ENCODE measurements around the gene NFKBIB.
"Not testable (repeated sequence)": the region's sequence is repeated elsewhere in the genome, so short reads cannot be mapped to it uniquely, and the experiment has no call there.

Gene NFKBIB

DNA sequence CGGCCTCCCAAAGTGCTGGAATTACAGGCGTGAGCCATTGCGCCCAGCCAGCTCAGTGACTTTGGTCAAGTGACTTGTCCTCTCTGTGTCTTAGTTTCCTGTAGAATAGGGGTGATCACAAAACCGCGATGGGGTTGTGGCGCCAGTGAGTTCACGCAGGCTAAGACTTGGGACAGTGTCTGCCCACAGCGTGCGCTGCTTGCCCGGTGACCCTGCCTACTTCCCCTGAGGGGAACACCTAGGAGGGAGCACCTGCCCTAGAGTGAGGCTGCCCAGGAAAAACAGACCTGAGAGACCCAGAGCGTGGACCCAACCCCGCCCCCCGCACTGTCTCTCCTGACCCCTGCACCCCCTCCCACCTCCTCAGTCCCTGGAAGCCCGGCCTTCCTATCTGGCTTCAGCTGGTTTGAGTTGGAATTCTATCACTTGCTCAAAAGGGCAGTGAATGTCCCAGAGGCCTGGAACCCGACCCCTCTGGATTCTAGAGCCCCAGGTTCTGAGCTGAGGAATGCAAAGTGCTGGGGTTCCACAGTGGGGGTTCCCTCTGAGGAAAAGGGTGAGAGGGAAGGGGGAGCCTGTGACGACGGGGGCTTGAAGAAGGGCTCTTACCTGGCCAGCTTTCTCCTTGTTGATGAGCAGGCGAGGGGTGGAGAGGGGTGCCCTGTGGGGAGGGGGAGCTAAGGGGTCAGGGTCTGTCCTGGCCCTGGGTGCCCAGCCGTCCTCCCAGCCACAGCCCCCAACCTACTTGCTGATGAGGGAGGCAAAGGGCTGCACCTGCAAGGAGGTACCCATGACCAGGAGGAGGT lies 19.5 kb upstream of the NFKBIB start:
- Histone ChIP-seq H3K4me1 (ENCODE audit: control insufficient read depth in 1 of 2, insufficient read depth in 1 of 2, low read depth in 1 of 2, low read length in 1 of 2) (peaks cover 22 to 25% of the 10 kb centered on the region in 2 experiments), H3K36me3 (peaks cover 35% of the 10 kb centered on the region), H3K9me3 (no peaks in the 10 kb centered on the region), H3K4me3 (ENCODE audit: low read depth in 1 of 2, low read length in 1 of 2) (no peak overlapping the region), H3K27me3 (no peaks in the 10 kb centered on the region), H3K27ac (no peak overlapping the region)
- TF ChIP-seq, protein P1, sequence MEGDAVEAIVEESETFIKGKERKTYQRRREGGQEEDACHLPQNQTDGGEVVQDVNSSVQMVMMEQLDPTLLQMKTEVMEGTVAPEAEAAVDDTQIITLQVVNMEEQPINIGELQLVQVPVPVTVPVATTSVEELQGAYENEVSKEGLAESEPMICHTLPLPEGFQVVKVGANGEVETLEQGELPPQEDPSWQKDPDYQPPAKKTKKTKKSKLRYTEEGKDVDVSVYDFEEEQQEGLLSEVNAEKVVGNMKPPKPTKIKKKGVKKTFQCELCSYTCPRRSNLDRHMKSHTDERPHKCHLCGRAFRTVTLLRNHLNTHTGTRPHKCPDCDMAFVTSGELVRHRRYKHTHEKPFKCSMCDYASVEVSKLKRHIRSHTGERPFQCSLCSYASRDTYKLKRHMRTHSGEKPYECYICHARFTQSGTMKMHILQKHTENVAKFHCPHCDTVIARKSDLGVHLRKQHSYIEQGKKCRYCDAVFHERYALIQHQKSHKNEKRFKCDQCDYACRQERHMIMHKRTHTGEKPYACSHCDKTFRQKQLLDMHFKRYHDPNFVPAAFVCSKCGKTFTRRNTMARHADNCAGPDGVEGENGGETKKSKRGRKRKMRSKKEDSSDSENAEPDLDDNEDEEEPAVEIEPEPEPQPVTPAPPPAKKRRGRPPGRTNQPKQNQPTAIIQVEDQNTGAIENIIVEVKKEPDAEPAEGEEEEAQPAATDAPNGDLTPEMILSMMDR (IDR thresholded peaks at IDR 0.05) = no peak

DNA sequence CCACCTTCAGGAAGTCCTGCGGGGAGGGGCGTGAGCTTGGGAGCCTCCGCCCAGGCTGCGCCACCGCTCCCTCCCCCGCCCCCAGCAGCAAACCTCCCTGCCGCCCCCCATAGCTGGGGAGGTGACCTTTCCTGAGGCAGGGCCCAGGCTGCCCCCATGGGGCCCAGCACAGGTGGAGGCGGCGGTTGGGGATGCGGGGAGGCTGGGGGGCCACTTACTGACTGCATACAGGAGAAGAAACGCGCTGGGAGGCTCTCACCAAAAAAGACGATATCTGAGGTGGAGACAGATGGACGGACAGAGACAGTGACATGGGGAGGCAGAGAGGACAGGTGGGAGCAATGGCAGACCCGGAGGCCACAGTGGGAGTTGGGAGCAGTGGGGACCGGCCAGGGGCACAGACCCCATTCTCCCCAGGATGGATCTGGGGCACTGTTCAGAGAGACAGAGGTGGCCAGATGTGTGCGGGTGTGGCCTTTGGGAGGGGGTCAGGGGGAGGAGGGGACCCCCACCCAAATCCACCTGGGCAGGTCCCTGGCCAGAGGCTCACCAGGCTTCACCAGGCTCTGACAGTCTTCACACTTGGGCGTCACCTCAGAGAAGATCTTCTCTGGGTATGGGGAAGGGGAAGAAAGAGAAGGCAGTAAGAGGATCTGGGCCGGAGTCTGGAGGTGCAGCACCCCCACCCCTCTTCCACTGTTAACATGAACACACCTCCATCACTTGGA lies 18.7 kb upstream of the NFKBIB start:
- Histone ChIP-seq H3K27me3 (no peaks in the 10 kb centered on the region), H3K27ac (no peak overlapping the region), H3K4me1 (ENCODE audit: control insufficient read depth in 1 of 2, insufficient read depth in 1 of 2, low read depth in 1 of 2, low read length in 1 of 2) (peaks cover 22 to 25% of the 10 kb centered on the region in 2 experiments), H3K4me3 (ENCODE audit: low read depth in 1 of 2, low read length in 1 of 2) (no peak overlapping the region), H3K36me3 (peaks cover 38% of the 10 kb centered on the region), H3K9me3 (no peaks in the 10 kb centered on the region)
- TF ChIP-seq, protein P1 (IDR thresholded peaks at IDR 0.05) = no peak

- Histone ChIP-seq H3K36me3 (peaks cover 48% of the 10 kb centered on the region), H3K27me3 (no peaks in the 10 kb centered on the region), H3K9me3 (no peaks in the 10 kb centered on the region), H3K4me1 (ENCODE audit: control insufficient read depth in 1 of 2, insufficient read depth in 1 of 2, low read depth in 1 of 2, low read length in 1 of 2) (peaks cover 7 to 8% of the 10 kb centered on the region in 2 experiments), H3K4me3 (ENCODE audit: low read depth in 1 of 2, low read length in 1 of 2) (no peak overlapping the region), H3K27ac (no peak overlapping the region)
- TF ChIP-seq, protein P1 (IDR thresholded peaks at IDR 0.05) = no peak
Observed at GRCh38 chr19:38883286-38883685, 16.5 kb upstream of the NFKBIB start.

GRCh38 chr19:38884691-38885090 lies 15.1 kb upstream of the NFKBIB start:
- H3K27ac ChIP-seq; H3K4me3 ChIP-seq (ENCODE audit: low read depth in 1 of 2, low read length in 1 of 2); H3K4me1 ChIP-seq (ENCODE audit: control insufficient read depth in 1 of 2, insufficient read depth in 1 of 2, low read depth in 1 of 2, low read length in 1 of 2); H3K27me3 ChIP-seq; H3K9me3 ChIP-seq: not testable (repeated sequence)
- H3K36me3 ChIP-seq = peaks cover 62% of the 10 kb centered on the region

DNA sequence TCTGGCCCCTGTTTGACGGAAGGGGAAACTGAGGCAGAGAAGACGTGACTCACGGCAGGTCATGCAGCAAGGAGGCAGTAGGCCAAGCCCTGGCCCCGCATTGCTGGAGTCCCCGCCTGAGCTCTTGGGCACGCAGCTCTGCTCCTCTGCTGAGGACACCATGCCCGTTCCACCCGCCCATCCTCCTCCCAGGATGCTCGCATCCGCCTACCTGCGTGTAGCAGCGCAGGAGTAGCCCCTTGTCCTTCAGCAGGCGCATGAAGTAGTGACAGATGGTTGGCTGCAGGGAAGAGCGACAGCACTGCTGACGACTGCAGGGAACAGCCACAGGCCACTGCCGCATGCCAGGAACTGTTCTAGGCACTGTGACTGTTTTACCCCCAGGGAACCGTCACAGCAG lies 10.9 kb upstream of the NFKBIB start:
- H3K36me3 ChIP-seq = peaks cover 67% of the 10 kb centered on the region
- H3K9me3 ChIP-seq = no peaks in the 10 kb centered on the region
- TF ChIP-seq, protein P1 (IDR thresholded peaks at IDR 0.05) = no peak
- H3K27ac ChIP-seq = no peak overlapping the region
- no peak overlapping the region for H3K4me3 ChIP-seq (ENCODE audit: low read depth in 1 of 2, low read length in 1 of 2)
- no peaks in the 10 kb centered on the region for H3K4me1 ChIP-seq (ENCODE audit: control insufficient read depth in 1 of 2, insufficient read depth in 1 of 2, low read depth in 1 of 2, low read length in 1 of 2)
- H3K27me3 ChIP-seq = no peaks in the 10 kb centered on the region

- Histone ChIP-seq H3K27ac (no peak overlapping the region), H3K4me3 (ENCODE audit: low read depth in 1 of 2, low read length in 1 of 2) (no peak overlapping the region), H3K4me1 (ENCODE audit: control insufficient read depth in 1 of 2, insufficient read depth in 1 of 2, low read depth in 1 of 2, low read length in 1 of 2) (no peaks in the 10 kb centered on the region), H3K27me3 (no peaks in the 10 kb centered on the region), H3K9me3 (no peaks in the 10 kb centered on the region), H3K36me3 (peaks cover 67% of the 10 kb centered on the region)
- TF ChIP-seq, protein P1 (IDR thresholded peaks at IDR 0.05) = no peak
Observed at GRCh38 chr19:38889803-38890202, 10.0 kb upstream of the NFKBIB start.

Data from neutrophil (primary cell).